Ectodermal cell (in vitro differentiated cells): ENCODE results near the gene PRPS1.
"Not testable (repeated sequence)": the region's sequence is repeated elsewhere in the genome, so short reads cannot be mapped to it uniquely, and the experiment has no call there.

Experiments used
- H3K27ac ChIP-seq: 2 replicates; pipeline ENCODE4 v1.7.0; 2013; ENCODE audit warnings: mild to moderate bottlenecking, low read depth, low read length; ENCODE audit not compliant: insufficient read depth, poor library complexity, severe bottlenecking
- H3K27me3 ChIP-seq: 2 replicates; pipeline ENCODE4 v1.7.0; 2013; ENCODE audit warnings: mild to moderate bottlenecking, low read length; ENCODE audit not compliant: insufficient read depth, control insufficient read depth, poor library complexity, severe bottlenecking
- H3K36me3 ChIP-seq: one replicate; pipeline ENCODE4 v1.7.0; 2013; ENCODE audit warnings: low read length; ENCODE audit not compliant: control insufficient read depth, insufficient read depth
- H3K4me1 ChIP-seq: one replicate; pipeline ENCODE4 v1.7.0; 2013; ENCODE audit warnings: low read length; ENCODE audit not compliant: control insufficient read depth, insufficient read depth
- H3K4me3 ChIP-seq: 2 replicates; pipeline ENCODE4 v1.7.0; 2013; ENCODE audit warnings: low read depth, low read length, control low read depth; ENCODE audit not compliant: insufficient read depth
- H3K9me3 ChIP-seq: 2 replicates; pipeline ENCODE4 v1.7.0; 2013; ENCODE audit warnings: mild to moderate bottlenecking, low read length, moderate library complexity; ENCODE audit not compliant: control insufficient read depth
- WGBS, 2 experiments: methylation state at CpG; one replicate each; pipeline ENCODE4 v1.1.7; 2013; ENCODE audit warnings: missing lambda C conversion rate in 2 of 2; 5-methylcytosine and 5-hydroxymethylcytosine counted together

The PRPS1 gene

DNA sequence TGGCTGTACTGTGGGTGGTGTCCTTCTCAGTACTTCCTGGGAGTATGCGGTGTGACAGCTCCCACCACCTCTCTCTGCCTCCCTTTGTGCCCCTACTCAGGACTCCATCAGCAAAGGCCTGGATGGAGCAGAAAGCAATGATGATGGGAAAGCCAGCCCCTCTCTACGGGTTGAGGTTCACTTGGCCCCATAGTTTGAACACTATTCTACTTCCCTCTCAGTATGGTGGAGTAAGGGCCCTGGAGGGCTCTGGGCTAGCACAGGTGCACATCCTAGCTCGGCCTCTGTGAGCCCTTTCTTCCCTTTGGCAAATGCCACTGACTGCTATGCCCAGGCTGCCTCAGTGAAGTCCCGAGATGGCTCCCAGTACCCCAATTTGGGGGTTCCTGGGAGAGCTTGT is 31.0 kb downstream of the PRPS1 start:
- Histone ChIP-seq H3K4me3 (no peak overlapping the region), H3K9me3 (no peaks in the 10 kb centered on the region), H3K27me3 (no peaks in the 10 kb centered on the region), H3K27ac (no peak overlapping the region), H3K36me3 (no peaks in the 10 kb centered on the region), H3K4me1 (peaks cover 2% of the 10 kb centered on the region)
- 61 to 72% methylated on average over 3 to 4 of the region's 4 CpGs for WGBS, 2 experiments

DNA sequence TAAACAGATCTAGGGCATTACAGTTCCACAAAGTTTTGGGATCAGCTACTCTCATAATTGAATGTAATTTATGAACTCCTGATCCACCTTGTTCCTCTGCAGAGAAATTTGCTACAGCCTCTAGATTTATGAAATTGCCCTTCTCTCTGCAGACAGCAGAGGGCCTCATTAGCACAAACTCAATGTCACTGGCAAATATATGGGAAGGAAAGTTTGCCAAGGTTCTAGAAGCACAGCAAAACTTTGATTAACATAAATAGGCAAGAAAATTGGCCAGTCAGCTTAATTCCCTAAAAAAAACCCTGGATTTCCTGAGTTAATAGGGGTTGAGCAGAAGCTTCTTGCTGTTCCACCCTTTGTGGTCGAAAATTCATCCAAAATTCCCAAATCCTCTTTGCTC is 31.5 kb downstream of the PRPS1 start:
- H3K9me3 ChIP-seq = no peaks in the 10 kb centered on the region
- 80% methylated on average over 1 of the region's 1 CpG; no CpG with 5 or more reads in 1 of the 2 experiments for WGBS, 2 experiments
- H3K27me3 ChIP-seq = no peaks in the 10 kb centered on the region
- H3K4me1 ChIP-seq = peaks cover 2% of the 10 kb centered on the region
- H3K36me3 ChIP-seq = no peaks in the 10 kb centered on the region
- no peak overlapping the region for H3K27ac ChIP-seq
- H3K4me3 ChIP-seq = no peak overlapping the region

DNA sequence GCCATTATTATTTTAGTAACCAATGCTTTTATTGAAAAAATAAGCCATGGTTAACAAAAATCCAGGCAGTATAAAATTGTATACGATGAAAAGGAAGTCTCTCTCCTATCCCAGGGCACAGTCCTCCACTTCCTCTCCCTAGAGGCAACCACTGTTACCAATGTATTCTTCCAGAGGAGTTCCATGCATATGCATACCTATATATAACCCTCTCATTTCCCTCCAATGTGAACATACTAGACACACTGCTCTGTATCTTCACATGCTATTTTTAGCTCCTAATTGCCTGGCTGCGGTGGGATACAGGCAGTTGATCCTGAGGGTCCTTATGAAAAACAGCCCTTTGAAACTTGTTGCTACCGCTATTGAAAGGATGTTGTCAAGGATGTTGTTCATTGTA is 33.8 kb downstream of the PRPS1 start:
- no peaks in the 10 kb centered on the region for H3K9me3 ChIP-seq
- H3K4me1 ChIP-seq = peaks cover 2% of the 10 kb centered on the region
- 60 to 70% methylated on average over 2 to 3 of the region's 3 CpGs for WGBS, 2 experiments
- H3K4me3 ChIP-seq = no peak overlapping the region
- H3K27me3 ChIP-seq = no peaks in the 10 kb centered on the region
- no peak overlapping the region for H3K27ac ChIP-seq
- H3K36me3 ChIP-seq = no peaks in the 10 kb centered on the region

DNA sequence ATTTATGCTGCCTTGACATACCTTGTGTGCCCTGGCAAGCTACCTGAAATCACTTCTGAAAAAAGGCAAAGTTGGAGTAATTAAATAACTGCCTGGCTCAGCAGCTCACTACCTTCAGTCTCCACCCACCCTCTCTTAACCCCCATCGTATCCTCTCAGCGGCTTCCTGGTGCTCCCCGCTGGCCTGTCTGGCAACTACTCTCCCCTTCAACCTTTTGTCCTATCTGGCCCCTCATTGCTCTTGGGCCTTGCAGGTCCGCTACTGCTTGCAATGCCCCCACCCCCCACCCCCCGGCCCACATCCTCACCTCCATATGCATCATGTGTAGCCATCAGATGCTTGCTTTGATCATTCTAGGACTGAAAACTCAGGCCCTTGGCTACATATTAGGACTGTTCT is 34.5 kb downstream of the PRPS1 start:
- H3K27me3 ChIP-seq = no peaks in the 10 kb centered on the region
- H3K4me3 ChIP-seq = no peak overlapping the region
- 42% methylated on average over 5 of the region's 5 CpGs for WGBS, 2 experiments
- H3K9me3 ChIP-seq = no peaks in the 10 kb centered on the region
- H3K4me1 ChIP-seq = peaks cover 2% of the 10 kb centered on the region
- no peak overlapping the region for H3K27ac ChIP-seq
- no peaks in the 10 kb centered on the region for H3K36me3 ChIP-seq

DNA sequence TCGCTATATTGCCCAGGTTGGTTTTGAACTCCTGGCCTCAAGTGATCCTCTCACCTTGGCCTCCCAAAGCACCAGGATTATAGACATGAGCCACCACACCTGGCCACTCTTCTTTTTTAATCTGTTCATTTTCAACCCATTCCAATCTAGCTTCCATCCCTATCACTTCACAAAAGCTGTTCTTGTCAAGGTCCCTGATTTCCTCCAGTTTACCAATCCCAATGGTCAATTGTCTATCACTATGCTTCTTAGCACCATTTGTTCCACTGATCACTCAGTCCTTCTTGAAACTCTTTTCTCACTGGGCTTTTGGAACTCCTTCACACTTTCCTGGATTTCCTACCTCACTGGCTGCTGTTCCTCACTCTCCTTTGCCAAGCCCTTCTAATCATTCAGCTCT is 38.6 kb downstream of the PRPS1 start:
- 95 to 100% methylated on average over 1 of the region's 1 CpG for WGBS, 2 experiments
- no peak overlapping the region for H3K4me3 ChIP-seq
- H3K4me1 ChIP-seq = peaks cover 2% of the 10 kb centered on the region
- no peaks in the 10 kb centered on the region for H3K9me3 ChIP-seq
- no peaks in the 10 kb centered on the region for H3K36me3 ChIP-seq
- H3K27me3 ChIP-seq = no peaks in the 10 kb centered on the region
- no peak overlapping the region for H3K27ac ChIP-seq

DNA sequence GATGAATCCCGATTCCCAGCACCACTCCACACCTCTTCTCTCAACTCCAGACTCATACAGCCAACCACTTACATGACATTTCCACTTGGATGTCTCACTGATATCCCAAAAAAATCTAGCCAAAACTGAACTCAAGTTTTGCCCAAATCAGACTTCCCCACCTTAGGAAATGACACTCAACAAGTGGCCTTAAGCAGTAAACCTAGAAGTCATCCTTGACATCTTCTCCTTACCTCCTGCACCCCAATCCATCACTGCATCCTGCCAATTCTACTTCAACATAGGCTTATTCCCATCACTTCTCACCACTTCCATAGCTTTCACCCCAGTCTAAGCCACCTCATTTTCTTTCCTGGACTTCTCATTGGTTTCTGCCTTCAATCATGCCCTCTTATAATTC is 39.1 kb downstream of the PRPS1 start:
- WGBS, 2 experiments = 85 to 92% methylated on average over 1 of the region's 1 CpG
- peaks cover 2% of the 10 kb centered on the region for H3K4me1 ChIP-seq
- H3K4me3 ChIP-seq = no peak overlapping the region
- H3K36me3 ChIP-seq = no peaks in the 10 kb centered on the region
- no peaks in the 10 kb centered on the region for H3K27me3 ChIP-seq
- H3K9me3 ChIP-seq = no peaks in the 10 kb centered on the region
- no peak overlapping the region for H3K27ac ChIP-seq

DNA sequence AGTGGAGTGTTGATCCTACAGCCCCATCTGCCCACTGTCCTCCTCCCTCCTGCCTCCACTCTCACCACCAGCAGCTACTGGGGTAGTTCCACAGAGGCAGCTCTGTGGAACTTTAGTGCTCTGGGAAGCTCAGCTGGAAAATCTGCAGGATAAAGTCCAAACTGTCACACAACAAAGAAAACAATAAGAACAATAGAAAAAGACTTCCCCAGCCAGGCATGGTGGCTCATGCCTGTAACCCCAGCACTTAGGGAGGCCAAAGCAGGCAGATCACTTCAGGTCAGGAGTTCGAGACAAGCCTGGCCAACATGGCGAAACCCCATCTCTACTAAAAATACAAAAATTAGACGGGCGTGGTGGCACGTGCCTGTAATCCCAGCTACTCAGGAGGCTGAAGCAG is 40.4 kb downstream of the PRPS1 start:
- not testable (repeated sequence) for H3K4me3 ChIP-seq, H3K27me3 ChIP-seq, H3K9me3 ChIP-seq, H3K4me1 ChIP-seq, H3K27ac ChIP-seq, H3K36me3 ChIP-seq
- 90 to 92% methylated on average over 5 of the region's 5 CpGs for WGBS, 2 experiments

DNA sequence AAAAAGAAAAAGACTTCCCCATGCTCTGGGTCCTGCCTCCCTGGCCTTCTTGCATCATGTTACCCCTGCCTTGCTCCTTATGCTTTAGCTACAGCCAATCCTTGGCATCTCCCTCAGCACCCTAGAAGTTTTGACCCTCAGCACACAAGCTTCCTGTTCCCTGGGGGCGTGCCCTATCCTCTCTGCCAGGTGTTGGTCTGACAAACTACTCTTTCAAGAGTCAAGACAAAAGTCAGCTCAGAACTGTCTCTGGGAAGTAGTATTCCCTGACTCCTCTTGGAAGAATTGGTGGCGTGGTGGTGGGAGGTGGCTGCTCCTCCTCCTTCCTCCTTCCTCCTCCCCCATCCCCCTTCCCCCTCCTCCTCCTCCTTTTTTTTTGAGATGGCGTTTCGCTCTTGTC is 41.0 kb downstream of the PRPS1 start:
- Histone ChIP-seq H3K9me3 (no peaks in the 10 kb centered on the region), H3K27me3 (no peaks in the 10 kb centered on the region), H3K27ac (no peak overlapping the region), H3K36me3 (no peaks in the 10 kb centered on the region), H3K4me3 (no peak overlapping the region), H3K4me1 (peaks cover 1% of the 10 kb centered on the region)
- 47 to 54% methylated on average over 3 to 4 of the region's 4 CpGs for WGBS, 2 experiments

DNA sequence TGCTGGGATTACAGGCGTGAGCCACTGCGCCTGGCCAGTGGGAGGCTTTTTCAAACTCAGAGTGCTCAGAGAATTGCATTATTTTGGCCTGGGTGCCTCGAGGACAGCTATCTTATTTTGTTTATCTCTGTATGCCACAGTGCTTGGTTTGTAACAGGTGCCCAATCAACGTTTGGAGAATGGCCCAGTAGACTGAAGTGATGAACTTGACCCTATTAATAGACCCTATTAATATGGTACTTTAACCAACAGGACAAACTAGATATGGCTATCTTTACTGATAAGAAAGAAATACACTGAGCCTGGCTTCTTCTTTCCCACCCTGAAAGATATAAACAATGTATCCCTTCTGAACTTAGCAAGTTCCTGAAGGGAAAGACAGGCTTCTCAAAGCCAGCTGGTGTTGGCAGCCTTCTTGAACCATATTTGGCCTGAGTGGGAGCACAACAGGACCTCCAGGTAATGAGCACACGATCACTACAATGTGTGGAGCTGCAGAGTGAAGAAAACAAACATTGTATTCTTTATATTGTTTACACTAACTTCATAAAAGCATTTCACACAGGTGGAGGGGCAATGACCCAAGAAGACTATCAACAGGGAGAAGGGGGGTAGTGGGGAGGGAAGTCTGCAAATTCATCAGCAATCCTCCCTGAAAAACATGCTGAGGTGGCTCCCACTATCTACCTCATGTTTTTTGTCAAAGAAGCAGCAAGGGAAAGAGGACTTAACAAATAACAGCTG is 41.7 kb downstream of the PRPS1 start:
- Histone ChIP-seq H3K36me3 (no peaks in the 10 kb centered on the region), H3K9me3 (no peaks in the 10 kb centered on the region), H3K4me1 (peaks cover 8% of the 10 kb centered on the region), H3K4me3 (no peak overlapping the region), H3K27me3 (no peaks in the 10 kb centered on the region), H3K27ac (no peak overlapping the region)
- 81 to 83% methylated on average over 4 of the region's 5 CpGs for WGBS, 2 experiments

DNA sequence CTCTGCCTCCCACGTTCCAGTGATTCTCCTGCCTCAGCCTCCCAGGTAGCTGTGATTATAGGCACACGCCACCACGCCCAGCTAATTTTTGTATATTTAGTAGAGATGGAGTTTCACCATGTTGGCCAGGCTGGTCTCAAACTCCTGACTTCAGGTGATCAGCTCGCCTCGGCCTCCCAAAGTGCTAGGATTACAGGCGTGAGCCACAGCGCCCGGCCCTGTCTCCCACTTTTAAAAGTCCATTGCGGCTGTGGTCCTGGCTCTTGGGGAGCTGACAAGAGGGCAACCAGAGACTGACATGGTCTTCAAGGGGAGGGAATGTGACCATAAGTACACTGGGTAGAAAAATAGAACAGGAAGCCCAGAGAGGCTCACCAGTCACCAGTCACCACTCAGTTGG is 42.9 kb downstream of the PRPS1 start:
- not testable (repeated sequence) for H3K4me1 ChIP-seq, H3K27ac ChIP-seq

DNA sequence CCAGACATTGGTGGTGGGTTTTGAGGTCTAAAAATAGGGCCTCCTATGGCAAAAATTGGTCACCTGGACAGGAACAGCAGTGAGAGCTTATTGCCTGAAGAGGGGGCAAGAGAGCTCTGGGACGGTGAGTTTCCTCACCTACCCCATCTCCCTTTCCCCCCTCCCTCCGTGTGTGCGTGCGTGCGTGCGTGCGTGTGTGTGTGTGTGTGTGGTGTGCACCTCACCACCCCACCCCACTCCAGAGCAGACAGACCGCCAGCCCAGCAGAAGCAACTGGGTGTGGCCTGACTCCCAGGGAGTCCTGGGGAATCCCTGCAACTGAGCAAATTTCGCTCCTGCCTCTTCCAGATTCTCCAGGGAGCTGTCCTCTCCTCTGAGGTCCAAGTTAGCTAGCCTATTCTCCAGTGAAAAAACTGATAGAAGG is 44.7 kb downstream of the PRPS1 start:
- Histone ChIP-seq H3K4me1 (peaks cover 8% of the 10 kb centered on the region), H3K36me3 (no peaks in the 10 kb centered on the region), H3K27ac (no peak overlapping the region), H3K27me3 (peaks cover 5% of the 10 kb centered on the region), H3K4me3 (no peak overlapping the region), H3K9me3 (no peaks in the 10 kb centered on the region)
- WGBS, 2 experiments = 46 to 89% methylated on average over 1 to 2 of the region's 9 CpGs

More for the DNA sequence above, 42.9 kb downstream of the PRPS1 start:
- H3K36me3 ChIP-seq, H3K9me3 ChIP-seq, H3K27me3 ChIP-seq, H3K4me3 ChIP-seq: not testable (repeated sequence)
- WGBS, 2 experiments = 92 to 96% methylated on average over 9 of the region's 9 CpGs
